OCI-M2 (cell line): ENCODE measurements around the gene KIF3C.
"Not testable (repeated sequence)": the region's sequence is repeated elsewhere in the genome, so short reads cannot be mapped to it uniquely, and the experiment has no call there.

Source experiments
- DNase-seq: peaks from one replicate; lab custom pipeline; 2025; ENCODE audit not compliant: unreplicated experiment; lab: John Stamatoyannopoulos, UW

The KIF3C gene

GRCh38 chr2:25920786-25921415 is 61.4 kb downstream of the KIF3C start:
- DNase-seq: no peak

GRCh38 chr2:25920336-25920735 is 62.0 kb downstream of the KIF3C start:
- no peak for DNase-seq

GRCh38 chr2:25917832-25918231 is 64.5 kb downstream of the KIF3C start:
- DNase-seq: no peak

GRCh38 chr2:25917411-25917810 is 64.9 kb downstream of the KIF3C start:
- not testable (repeated sequence) for DNase-seq

- DNase-seq: not testable (repeated sequence)
These were observed 66.1 kb downstream of the KIF3C start for GRCh38 chr2:25915944-25916772.

GRCh38 chr2:25915411-25915810 is 66.9 kb downstream of the KIF3C start:
- not testable (repeated sequence) for DNase-seq

- DNase-seq: not testable (repeated sequence)
These were observed 68.7 kb downstream of the KIF3C start for GRCh38 chr2:25913696-25913973.

GRCh38 chr2:25912851-25913695 is 69.2 kb downstream of the KIF3C start:
- no peak for DNase-seq

- not testable (repeated sequence) for DNase-seq
These were observed 72.7 kb downstream of the KIF3C start for GRCh38 chr2:25909574-25909973.

GRCh38 chr2:25905126-25905525 is 77.2 kb downstream of the KIF3C start:
- no peak for DNase-seq

- no peak for DNase-seq
These were observed 79.0 kb downstream of the KIF3C start for GRCh38 chr2:25903216-25903776.

GRCh38 chr2:25899404-25899970 is 82.8 kb downstream of the KIF3C start:
- no peak for DNase-seq

- no peak for DNase-seq
These were observed 84.8 kb downstream of the KIF3C start for GRCh38 chr2:25897506-25897905.

GRCh38 chr2:25896308-25896707 is 86.0 kb downstream of the KIF3C start:
- not testable (repeated sequence) for DNase-seq

GRCh38 chr2:25895610-25896009 is 86.7 kb downstream of the KIF3C start:
- DNase-seq: no peak

- DNase-seq: no peak
These were observed 87.3 kb downstream of the KIF3C start for GRCh38 chr2:25895018-25895417.

GRCh38 chr2:25894135-25894830 is 88.0 kb downstream of the KIF3C start:
- DNase-seq: no peak

GRCh38 chr2:25891672-25892071 is 90.6 kb downstream of the KIF3C start:
- no peak for DNase-seq

GRCh38 chr2:25887624-25888242 is 94.6 kb downstream of the KIF3C start:
- no peak for DNase-seq

- DNase-seq: no peak
These were observed 96.4 kb downstream of the KIF3C start for GRCh38 chr2:25885933-25886332.
